Stomach (tissue), 4 donors: ENCODE results near the gene E2F2.

Experiments used
- CTCF ChIP-seq, 7 experiments: fragments of 450-650 bp in 4 of 7; fragments of 200-600 bp in 3 of 7; sonication (generic) in 3 of 7; IDR thresholded peaks; one replicate each; pipeline ENCODE4 v1.5.1; 2016 to 2019; ENCODE audit warnings: antibody characterized with exemption in 7 of 7, control low read depth in 2 of 7, mild to moderate bottlenecking in 1 of 7
- EP300 ChIP-seq: sonication (generic); formaldehyde crosslinking; IDR thresholded peaks from one replicate; pipeline ENCODE4 v1.6.1; 2017; ENCODE audit warnings: antibody characterized with exemption
- POLR2A ChIP-seq, 4 donors: fragments of 450-650 bp; IDR thresholded peaks; one replicate each; pipeline ENCODE4 v1.6.1; 2016; ENCODE audit warnings: antibody characterized with exemption in 4 of 4, control low read depth in 2 of 4, mild to moderate bottlenecking in 1 of 4, moderate library complexity in 1 of 4
- POLR2AphosphoS5 ChIP-seq, 3 donors: sonication (generic); formaldehyde crosslinking; IDR thresholded peaks; one replicate each; pipeline ENCODE4 v1.6.1; 2016; ENCODE audit warnings: antibody characterized with exemption in 3 of 3

GRCh38 chr1:23528250-23528978, 2.6 kb downstream of the E2F2 start:
- TF ChIP-seq CTCF (IDR thresholded peaks at IDR 0.05) (no peak), POLR2A (IDR thresholded peaks at IDR 0.05) (no peak), POLR2AphosphoS5 (IDR thresholded peaks at IDR 0.05) (peak in 1 of 3 donors; percentile 12), EP300 (no peak)
